Tibial nerve (tissue), 4 donors: ENCODE measurements around the gene MYO3B.

Experiments used
- EP300 ChIP-seq, 2 donors: sonication (generic); formaldehyde crosslinking; IDR thresholded peaks; one replicate each; pipeline ENCODE4 v1.6.1; 2017; ENCODE audit warnings: antibody characterized with exemption in 2 of 2, mild to moderate bottlenecking in 1 of 2
- POLR2A ChIP-seq, 2 donors: fragments of 450-650 bp; IDR thresholded peaks; one replicate each; pipeline ENCODE4 v1.6.1; 2017; ENCODE audit warnings: antibody characterized with exemption in 2 of 2, mild to moderate bottlenecking in 2 of 2, moderate library complexity in 2 of 2
- TF ChIP-seq, protein P1 (sequence below), 5 experiments: fragments of 200-600 bp in 3 of 5; fragments of 450-650 bp in 2 of 5; sonication (generic) in 3 of 5; IDR thresholded peaks; one replicate each; pipeline ENCODE4 v1.5.1; 2016 to 2019; ENCODE audit warnings: antibody characterized with exemption in 5 of 5, mild to moderate bottlenecking in 3 of 5, moderate library complexity in 2 of 5

DNA sequence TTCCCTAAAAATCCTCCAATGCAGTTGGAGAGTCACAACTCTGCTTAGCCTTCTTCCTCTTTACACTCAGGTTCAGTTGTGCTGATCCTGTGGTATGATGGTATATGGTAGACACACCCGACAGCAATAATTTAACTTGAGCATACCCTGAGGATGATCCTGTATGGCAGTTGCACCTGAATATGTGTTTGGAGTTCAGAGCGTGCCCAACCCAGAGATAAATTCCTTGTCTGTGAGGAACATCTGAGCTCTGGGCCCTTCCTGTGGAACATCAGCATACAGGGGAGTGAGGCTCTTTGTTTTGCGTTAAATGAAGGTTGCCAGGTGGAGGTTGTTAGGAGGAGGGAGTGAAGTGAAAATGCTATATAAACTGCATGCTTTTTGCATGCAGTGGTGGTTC is 187.7 kb downstream of the MYO3B start:
- TF ChIP-seq, protein P1, sequence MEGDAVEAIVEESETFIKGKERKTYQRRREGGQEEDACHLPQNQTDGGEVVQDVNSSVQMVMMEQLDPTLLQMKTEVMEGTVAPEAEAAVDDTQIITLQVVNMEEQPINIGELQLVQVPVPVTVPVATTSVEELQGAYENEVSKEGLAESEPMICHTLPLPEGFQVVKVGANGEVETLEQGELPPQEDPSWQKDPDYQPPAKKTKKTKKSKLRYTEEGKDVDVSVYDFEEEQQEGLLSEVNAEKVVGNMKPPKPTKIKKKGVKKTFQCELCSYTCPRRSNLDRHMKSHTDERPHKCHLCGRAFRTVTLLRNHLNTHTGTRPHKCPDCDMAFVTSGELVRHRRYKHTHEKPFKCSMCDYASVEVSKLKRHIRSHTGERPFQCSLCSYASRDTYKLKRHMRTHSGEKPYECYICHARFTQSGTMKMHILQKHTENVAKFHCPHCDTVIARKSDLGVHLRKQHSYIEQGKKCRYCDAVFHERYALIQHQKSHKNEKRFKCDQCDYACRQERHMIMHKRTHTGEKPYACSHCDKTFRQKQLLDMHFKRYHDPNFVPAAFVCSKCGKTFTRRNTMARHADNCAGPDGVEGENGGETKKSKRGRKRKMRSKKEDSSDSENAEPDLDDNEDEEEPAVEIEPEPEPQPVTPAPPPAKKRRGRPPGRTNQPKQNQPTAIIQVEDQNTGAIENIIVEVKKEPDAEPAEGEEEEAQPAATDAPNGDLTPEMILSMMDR (IDR thresholded peaks at IDR 0.05), result no peak
- TF ChIP-seq EP300 (IDR thresholded peaks at IDR 0.05) (no peak), POLR2A (IDR thresholded peaks at IDR 0.05) (no peak)
